ENCODE results near the gene TUBGCP3.

DNA sequence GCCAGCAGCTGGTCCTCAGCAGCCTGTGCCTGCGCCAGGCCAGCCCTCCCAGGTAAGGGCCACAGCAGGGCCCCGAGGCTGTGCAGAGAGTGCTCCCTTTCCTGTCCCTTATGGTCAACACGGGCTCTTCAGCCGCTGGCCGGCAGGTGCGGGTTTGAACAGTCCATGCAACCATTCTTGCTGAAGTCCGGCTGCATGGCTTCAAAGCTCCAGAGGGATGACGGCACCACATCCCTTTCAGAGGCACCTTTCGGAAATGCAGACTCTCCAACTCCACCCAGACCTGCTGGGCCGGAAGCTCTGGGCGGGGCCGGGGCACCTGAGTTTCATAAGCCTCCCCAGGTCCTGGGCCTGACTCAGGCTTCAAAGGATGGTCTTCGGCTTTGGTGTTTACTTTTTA is 130.5 kb downstream of the TUBGCP3 start:
- TF ChIP-seq, protein P1, sequence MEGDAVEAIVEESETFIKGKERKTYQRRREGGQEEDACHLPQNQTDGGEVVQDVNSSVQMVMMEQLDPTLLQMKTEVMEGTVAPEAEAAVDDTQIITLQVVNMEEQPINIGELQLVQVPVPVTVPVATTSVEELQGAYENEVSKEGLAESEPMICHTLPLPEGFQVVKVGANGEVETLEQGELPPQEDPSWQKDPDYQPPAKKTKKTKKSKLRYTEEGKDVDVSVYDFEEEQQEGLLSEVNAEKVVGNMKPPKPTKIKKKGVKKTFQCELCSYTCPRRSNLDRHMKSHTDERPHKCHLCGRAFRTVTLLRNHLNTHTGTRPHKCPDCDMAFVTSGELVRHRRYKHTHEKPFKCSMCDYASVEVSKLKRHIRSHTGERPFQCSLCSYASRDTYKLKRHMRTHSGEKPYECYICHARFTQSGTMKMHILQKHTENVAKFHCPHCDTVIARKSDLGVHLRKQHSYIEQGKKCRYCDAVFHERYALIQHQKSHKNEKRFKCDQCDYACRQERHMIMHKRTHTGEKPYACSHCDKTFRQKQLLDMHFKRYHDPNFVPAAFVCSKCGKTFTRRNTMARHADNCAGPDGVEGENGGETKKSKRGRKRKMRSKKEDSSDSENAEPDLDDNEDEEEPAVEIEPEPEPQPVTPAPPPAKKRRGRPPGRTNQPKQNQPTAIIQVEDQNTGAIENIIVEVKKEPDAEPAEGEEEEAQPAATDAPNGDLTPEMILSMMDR (IDR thresholded peaks at IDR 0.05; ENCODE audit: low read length) = no peak
- TF ChIP-seq EZH2 (IDR thresholded peaks at IDR 0.05; ENCODE audit: borderline replicate concordance, low read length) = no peak

Measured in OCI-LY1 (cell line).